ENCODE measurements around the gene CC2D1A.
A peak's percentile ranks its signal among the peaks of the same experiment; 100 is the strongest.

DNA sequence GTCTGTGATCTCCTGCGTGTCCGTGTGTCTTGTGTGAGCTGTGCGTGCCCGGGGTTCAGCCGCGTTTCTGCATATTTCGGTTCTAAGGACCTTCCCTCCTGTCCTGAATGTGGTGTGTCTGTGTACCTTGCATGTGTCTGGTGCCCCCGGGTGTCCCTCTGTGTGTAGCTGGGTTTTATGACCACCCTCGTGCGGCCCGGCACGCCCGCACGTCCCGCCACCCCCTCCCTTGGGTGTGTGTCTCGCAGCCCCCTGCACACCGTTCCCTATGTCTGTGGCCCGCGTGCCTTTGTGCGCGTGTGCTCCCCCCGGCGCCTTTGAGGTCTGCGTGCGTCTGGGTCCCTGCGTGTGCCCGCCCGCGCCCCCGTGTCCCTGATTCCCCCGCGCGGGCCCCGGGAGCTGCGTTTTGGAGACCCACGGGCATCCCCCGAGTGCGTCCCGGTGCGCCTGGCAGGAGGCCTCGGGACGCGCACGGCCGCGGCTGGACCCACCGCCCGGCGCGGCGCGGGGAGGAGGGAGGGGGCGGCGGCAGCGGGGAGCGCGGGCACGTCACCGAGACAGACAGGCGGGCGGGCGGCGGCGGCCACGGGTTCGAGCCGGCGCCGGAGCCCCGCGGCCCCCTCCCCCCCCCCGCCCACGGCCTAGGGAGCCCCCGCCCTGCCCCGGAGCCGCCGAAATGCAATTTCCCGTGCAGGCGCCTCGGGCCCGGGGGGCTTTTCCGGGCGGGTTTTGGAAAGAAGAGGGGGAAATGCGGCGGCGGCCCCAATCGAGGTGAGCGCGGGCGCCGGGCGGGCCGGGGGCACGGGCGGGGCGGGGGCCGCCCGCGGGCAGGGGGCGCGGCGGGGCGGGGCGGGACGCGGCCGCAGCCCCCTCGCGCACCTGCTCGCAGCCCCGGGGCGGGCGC is 41.1 kb upstream of the CC2D1A start:
- TF ChIP-seq, protein P1, sequence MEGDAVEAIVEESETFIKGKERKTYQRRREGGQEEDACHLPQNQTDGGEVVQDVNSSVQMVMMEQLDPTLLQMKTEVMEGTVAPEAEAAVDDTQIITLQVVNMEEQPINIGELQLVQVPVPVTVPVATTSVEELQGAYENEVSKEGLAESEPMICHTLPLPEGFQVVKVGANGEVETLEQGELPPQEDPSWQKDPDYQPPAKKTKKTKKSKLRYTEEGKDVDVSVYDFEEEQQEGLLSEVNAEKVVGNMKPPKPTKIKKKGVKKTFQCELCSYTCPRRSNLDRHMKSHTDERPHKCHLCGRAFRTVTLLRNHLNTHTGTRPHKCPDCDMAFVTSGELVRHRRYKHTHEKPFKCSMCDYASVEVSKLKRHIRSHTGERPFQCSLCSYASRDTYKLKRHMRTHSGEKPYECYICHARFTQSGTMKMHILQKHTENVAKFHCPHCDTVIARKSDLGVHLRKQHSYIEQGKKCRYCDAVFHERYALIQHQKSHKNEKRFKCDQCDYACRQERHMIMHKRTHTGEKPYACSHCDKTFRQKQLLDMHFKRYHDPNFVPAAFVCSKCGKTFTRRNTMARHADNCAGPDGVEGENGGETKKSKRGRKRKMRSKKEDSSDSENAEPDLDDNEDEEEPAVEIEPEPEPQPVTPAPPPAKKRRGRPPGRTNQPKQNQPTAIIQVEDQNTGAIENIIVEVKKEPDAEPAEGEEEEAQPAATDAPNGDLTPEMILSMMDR (conservative IDR thresholded peaks at IDR 0.05; ENCODE audit: low read length), result no peak
- TF ChIP-seq EZH2phosphoT487 (IDR thresholded peaks at IDR 0.05; ENCODE audit: borderline replicate concordance, low read depth, low read length), result peak; percentile 83; the same call in 1 of the 2 replicates

Data from OCI-LY7 (cell line).